ENCODE measurements around the gene FERMT3. TPM values are rescaled to one million over a fixed set of nuclear protein-coding genes. Genes with fewer than 3 reads are reported as not detected.

FERMT3 gene
- total RNA-seq, 1 experiment from 2014 or later = 10.6 TPM

DNA sequence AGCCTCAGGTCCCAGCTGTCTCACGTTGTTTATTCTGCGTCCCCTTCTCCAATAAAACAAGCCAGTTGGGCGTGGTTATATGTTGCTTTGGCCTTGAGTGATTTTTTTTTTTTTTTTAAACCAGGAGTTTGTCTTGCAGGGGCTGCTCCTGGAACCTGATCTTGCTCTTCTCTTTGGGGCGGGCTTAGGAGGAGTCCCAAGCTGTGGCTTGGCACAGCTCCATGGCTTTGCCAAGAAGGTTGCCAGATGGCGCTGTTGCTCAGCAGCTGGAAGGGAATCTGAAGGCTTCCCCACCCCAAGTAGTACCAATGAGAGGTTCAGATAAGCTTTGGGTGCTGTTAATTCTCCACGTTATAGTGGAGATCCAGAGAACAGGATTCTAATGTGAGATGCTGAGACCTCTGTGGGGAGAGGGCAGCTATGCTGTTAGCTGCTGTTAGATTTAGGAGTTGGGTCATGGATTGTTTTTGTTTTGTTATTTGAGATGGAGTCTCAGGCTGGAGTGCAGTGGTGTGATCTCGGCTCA lies 2.0 kb upstream of the FERMT3 start:
- H3K9me3 ChIP-seq (ENCODE audit: control insufficient read depth, low read depth, low read length) = no peaks in the 10 kb centered on the region
- H3K4me3 Mint-ChIP-seq = peak overlapping the region in 1 of 2 experiments; percentile 16; a peak in 3 of 5 replicates
- peak; percentile 84 for DNase-seq

More for the DNA sequence above, 2.0 kb upstream of the FERMT3 start:
- H3K18ac ChIP-seq (ENCODE audit: insufficient read length, low read depth, low read length) = no peak overlapping the region
- H2BK5ac ChIP-seq (ENCODE audit: insufficient read length, low read length) = no peak overlapping the region
- H3K23me2 ChIP-seq (ENCODE audit: insufficient read length, low read depth, low read length, poor library complexity, severe bottlenecking) = no peaks in the 10 kb centered on the region
- TF ChIP-seq, protein P1, sequence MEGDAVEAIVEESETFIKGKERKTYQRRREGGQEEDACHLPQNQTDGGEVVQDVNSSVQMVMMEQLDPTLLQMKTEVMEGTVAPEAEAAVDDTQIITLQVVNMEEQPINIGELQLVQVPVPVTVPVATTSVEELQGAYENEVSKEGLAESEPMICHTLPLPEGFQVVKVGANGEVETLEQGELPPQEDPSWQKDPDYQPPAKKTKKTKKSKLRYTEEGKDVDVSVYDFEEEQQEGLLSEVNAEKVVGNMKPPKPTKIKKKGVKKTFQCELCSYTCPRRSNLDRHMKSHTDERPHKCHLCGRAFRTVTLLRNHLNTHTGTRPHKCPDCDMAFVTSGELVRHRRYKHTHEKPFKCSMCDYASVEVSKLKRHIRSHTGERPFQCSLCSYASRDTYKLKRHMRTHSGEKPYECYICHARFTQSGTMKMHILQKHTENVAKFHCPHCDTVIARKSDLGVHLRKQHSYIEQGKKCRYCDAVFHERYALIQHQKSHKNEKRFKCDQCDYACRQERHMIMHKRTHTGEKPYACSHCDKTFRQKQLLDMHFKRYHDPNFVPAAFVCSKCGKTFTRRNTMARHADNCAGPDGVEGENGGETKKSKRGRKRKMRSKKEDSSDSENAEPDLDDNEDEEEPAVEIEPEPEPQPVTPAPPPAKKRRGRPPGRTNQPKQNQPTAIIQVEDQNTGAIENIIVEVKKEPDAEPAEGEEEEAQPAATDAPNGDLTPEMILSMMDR (conservative IDR thresholded peaks at IDR 0.05) = peak; percentile 78
- no peak overlapping the region for H3K9ac ChIP-seq (ENCODE audit: extremely low read depth, insufficient read length, low read length)
- H3T11ph ChIP-seq (ENCODE audit: low read length) = no peak overlapping the region
- no peak overlapping the region for H4K5ac ChIP-seq (ENCODE audit: insufficient read length, low read depth, low read length)
- H4K91ac ChIP-seq (ENCODE audit: insufficient read length, low read depth, low read length) = no peak overlapping the region
- H4K8ac ChIP-seq (replicated peaks; ENCODE audit: insufficient read length, low read depth, low read length) = no peak overlapping the region
- Mint-ChIP-seq H3K9me3 (no peaks in the 10 kb centered on the region; a peak in 1 of 5 replicates), H3K36me3 (ENCODE audit: insufficient read depth in 1 of 3, low read depth in 3 of 3) (peaks cover 41 to 78% (median 69%) of the 10 kb centered on the region in 3 experiments; a peak in 6 of 7 replicates), H3K27ac (peak overlapping the region; percentile 62 to 91 (median 88); a peak in 5 of 7 replicates), H3K4me1 (peaks cover 13 to 14% of the 10 kb centered on the region in 2 experiments), H3K27me3 (ENCODE audit: low read depth) (no peaks in the 10 kb centered on the region)
- WGBS (ENCODE audit: extremely low coverage, insufficient read length, low lambda C conversion rate) = no CpG with 5 or more reads among the region's 7 CpGs
- no peak overlapping the region for H3K4ac ChIP-seq (ENCODE audit: low read depth, low read length)
- H2AK5ac ChIP-seq (ENCODE audit: insufficient read length, low read length) = no peak overlapping the region
- no peaks in the 10 kb centered on the region for H3K79me2 ChIP-seq (ENCODE audit: insufficient read depth, low read length)
- no peak overlapping the region for H2BK15ac ChIP-seq (ENCODE audit: low read depth, low read length)
- no peaks in the 10 kb centered on the region for H3K79me1 ChIP-seq (ENCODE audit: insufficient read depth, low read depth, low read length, poor library complexity, severe bottlenecking)
- H3K4me2 ChIP-seq (ENCODE audit: insufficient read depth, insufficient read length, low read length) = no peak overlapping the region
- no peak overlapping the region for H3K56ac ChIP-seq (ENCODE audit: insufficient read length, low read depth, low read length)
- no peaks in the 10 kb centered on the region for H4K20me1 ChIP-seq (ENCODE audit: control insufficient read depth, insufficient read depth, insufficient read length)
- H2BK20ac ChIP-seq (ENCODE audit: low read depth, low read length, poor library complexity, severe bottlenecking) = no peak overlapping the region
- no peak overlapping the region for H3K27ac ChIP-seq (ENCODE audit: insufficient read length, low read depth, low read length)
- H3K27me3 ChIP-seq (ENCODE audit: insufficient read depth, low read length) = no peaks in the 10 kb centered on the region
- H2BK12ac ChIP-seq (ENCODE audit: insufficient read length, low read depth, low read length) = no peak overlapping the region
- H2BK120ac ChIP-seq (ENCODE audit: low read depth, low read length, poor library complexity, severe bottlenecking) = no peak overlapping the region
- no peak overlapping the region for H3K23ac ChIP-seq (ENCODE audit: insufficient read length, low read depth, low read length)
- no peaks in the 10 kb centered on the region for H3K4me1 ChIP-seq (ENCODE audit: insufficient read depth, low read length)
- no peak overlapping the region for H3K14ac ChIP-seq (ENCODE audit: insufficient read depth, low read length)
- H2AFZ ChIP-seq (ENCODE audit: low read length) = no peak overlapping the region
